Measurements from ENCODE around the gene TMED4. TPM values are rescaled to one million over a fixed set of nuclear protein-coding genes. Genes with fewer than 3 reads are reported as not detected.
A peak's percentile ranks its signal among the peaks of the same experiment; 100 is the strongest.

The TMED4 gene
- polyA plus RNA-seq, 1 donor from 2014 or later, result 59.9 TPM

- Mint-ChIP-seq H3K9me3 (no peaks in the 10 kb centered on the region), H3K27me3 (peaks cover 9% of the 10 kb centered on the region), H3K4me3 (no peak overlapping the region), H3K4me1 (peaks cover 0 to under 1% (median 0%) of the 10 kb centered on the region in 3 donors), H3K36me3 (peaks cover 3% of the 10 kb centered on the region), H3K27ac (no peak overlapping the region)
Measured at GRCh38 chr7:44595934-44596635, 14.1 kb upstream of the TMED4 start.

GRCh38 chr7:44590910-44591309 is 8.9 kb upstream of the TMED4 start:
- H3K4me3 Mint-ChIP-seq, result no peak overlapping the region
- H3K36me3 Mint-ChIP-seq, result no peaks in the 10 kb centered on the region
- peaks cover 0 to 6% (median 6%) of the 10 kb centered on the region in 3 donors for H3K4me1 Mint-ChIP-seq
- no peak overlapping the region for H3K27ac Mint-ChIP-seq
- H3K9me3 Mint-ChIP-seq, result no peaks in the 10 kb centered on the region
- H3K27me3 Mint-ChIP-seq, result peaks cover 3% of the 10 kb centered on the region

DNA sequence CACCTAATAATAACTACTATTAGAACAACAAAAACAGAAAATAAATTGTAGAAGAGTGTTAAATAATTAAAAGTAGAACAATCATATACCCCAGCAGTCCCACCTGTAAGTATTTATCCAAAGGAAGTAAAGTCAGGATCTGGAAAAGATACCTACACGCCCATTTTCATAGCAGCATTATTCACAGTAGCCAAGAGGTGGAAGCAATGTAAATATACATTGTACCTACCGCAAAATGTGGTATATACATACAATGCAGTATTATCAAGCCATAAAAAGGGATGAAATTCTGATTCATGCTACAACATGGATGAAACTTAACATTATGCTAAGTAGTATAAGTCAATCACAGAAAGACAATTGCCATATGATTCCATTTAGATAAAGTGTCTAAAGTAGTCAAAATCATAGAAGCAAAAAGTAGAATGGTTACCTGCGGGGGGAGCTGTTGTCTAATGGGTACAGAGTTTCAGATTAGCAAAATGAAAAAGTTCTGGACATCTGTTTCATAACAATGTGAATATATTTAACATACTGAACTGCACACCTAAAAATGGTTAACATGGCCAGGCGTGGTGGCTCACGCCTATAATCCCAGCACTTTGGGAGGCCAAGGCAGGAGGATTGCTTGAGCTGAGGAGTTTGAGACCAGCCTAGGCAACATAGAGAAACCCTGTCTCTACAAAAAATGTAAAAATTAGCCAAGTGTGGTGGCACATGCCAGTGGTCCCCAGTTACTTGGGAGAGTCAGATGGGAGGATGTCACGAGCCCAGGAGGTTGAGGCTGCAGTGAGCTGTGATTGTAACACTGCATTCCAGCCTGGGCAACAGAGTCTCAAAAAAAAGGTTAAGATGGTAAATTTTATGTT is 6.0 kb upstream of the TMED4 start:
- peak overlapping the region in 2 of 3 donors; percentile 2 to 14 for H3K27ac Mint-ChIP-seq
- peaks cover under 1% of the 10 kb centered on the region for H3K27me3 Mint-ChIP-seq
- H3K4me3 Mint-ChIP-seq, result peak overlapping the region in 1 of 4 donors; percentile 6
- peaks cover 0 to 6% (median 6%) of the 10 kb centered on the region in 3 donors for H3K4me1 Mint-ChIP-seq
- H3K36me3 Mint-ChIP-seq, result no peaks in the 10 kb centered on the region
- H3K9me3 Mint-ChIP-seq, result no peaks in the 10 kb centered on the region

- Mint-ChIP-seq H3K27me3 (no peaks in the 10 kb centered on the region), H3K36me3 (peaks cover 2% of the 10 kb centered on the region), H3K9me3 (no peaks in the 10 kb centered on the region), H3K4me3 (peak overlapping the region; percentile 90 to 98 (median 94)), H3K27ac (peak overlapping the region; percentile 94 to 97 (median 95)), H3K4me1 (peaks cover 11 to 30% (median 17%) of the 10 kb centered on the region in 3 donors)
Measured at GRCh38 chr7:44583146-44583865, 1.3 kb upstream of the TMED4 start.

DNA sequence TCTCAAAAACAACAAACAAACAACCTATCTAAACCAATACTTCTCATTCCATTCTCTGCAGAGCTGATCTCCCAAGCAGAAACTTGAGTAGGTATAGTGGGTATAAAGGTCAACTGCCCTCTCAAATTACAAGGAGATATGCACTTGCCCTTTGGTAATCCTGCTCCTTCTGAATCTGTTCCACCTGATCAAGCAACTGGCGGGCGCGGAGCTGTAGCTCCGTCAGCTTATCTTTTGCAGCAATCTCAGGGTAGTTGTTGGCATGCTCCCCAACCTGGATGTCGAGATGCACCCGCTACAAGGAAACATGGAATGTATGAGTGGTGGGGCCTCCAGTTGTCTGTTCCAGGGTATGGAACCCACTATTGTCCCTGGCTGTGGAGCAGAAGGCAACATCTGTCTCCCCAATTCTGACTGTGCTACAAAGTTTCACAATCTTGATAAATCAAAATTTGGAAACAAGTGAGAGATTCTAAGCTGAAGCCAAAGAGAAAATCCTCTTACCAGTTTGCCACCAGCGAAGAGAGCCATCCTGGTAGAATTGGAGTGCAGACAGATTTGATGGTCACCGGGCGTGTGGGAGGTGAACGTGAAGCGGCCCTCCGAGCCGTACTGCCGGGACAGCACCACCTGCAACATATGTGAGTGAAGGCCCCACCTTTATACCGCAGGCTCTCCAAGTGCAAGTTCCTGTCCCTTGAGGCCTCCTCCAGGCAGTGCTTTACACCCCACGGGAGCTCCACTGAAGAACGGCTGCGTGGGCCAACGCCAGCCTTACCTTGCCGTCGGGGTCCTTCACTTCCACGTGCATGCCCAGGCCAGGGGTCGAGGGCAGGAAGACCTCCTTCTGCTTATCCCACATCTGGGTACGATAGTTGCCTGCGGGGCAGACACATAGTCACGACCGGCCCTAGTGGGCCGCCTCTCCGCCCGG is 819 bp downstream of the TMED4 start:
- H3K4me3 Mint-ChIP-seq, result peak overlapping the region; percentile 90 to 98 (median 94)
- H3K36me3 Mint-ChIP-seq, result peaks cover 2% of the 10 kb centered on the region
- no peaks in the 10 kb centered on the region for H3K9me3 Mint-ChIP-seq
- H3K4me1 Mint-ChIP-seq, result peaks cover 11 to 24% (median 13%) of the 10 kb centered on the region in 3 donors
- peak overlapping the region; percentile 94 to 97 (median 95) for H3K27ac Mint-ChIP-seq
- no peaks in the 10 kb centered on the region for H3K27me3 Mint-ChIP-seq

GRCh38 chr7:44576228-44576627 is 5.8 kb downstream of the TMED4 start:
- H3K27ac Mint-ChIP-seq, result peak overlapping the region; percentile 45 to 56 (median 48)
- H3K4me3 Mint-ChIP-seq, result peak overlapping the region in 3 of 4 donors; percentile 27 to 99 (median 67)
- peaks cover 3% of the 10 kb centered on the region for H3K36me3 Mint-ChIP-seq
- H3K9me3 Mint-ChIP-seq, result no peaks in the 10 kb centered on the region
- H3K4me1 Mint-ChIP-seq, result peaks cover 27 to 31% (median 29%) of the 10 kb centered on the region in 3 donors
- H3K27me3 Mint-ChIP-seq, result no peaks in the 10 kb centered on the region

DNA sequence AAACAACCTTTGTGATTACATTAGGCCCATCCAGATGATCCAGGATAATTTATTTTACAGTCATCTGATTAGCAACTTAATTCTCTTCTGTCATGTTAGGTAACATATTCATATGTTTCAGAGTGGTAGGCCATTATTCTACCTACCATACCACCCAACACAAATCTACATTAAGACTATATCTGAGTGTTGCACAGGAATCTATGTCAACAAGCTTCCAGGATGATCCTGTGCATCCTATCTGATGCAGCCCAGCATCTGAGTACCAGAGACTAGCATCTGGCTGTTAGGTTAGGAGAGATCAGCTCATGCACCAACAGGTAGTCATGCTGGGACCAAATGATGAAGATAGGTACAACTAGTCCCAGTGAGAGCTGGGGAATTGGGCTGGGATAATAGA is 7.0 kb downstream of the TMED4 start:
- peak overlapping the region; percentile 87 to 96 (median 96) for H3K27ac Mint-ChIP-seq
- H3K27me3 Mint-ChIP-seq, result no peaks in the 10 kb centered on the region
- no peaks in the 10 kb centered on the region for H3K9me3 Mint-ChIP-seq
- H3K36me3 Mint-ChIP-seq, result peaks cover 3% of the 10 kb centered on the region
- peak overlapping the region; percentile 90 to 99 (median 98) for H3K4me3 Mint-ChIP-seq
- H3K4me1 Mint-ChIP-seq, result peaks cover 21 to 26% (median 21%) of the 10 kb centered on the region in 3 donors

- Mint-ChIP-seq H3K36me3 (peaks cover 1% of the 10 kb centered on the region), H3K9me3 (no peaks in the 10 kb centered on the region), H3K27me3 (no peaks in the 10 kb centered on the region), H3K27ac (peak overlapping the region; percentile 96 to 99 (median 96)), H3K4me1 (peaks cover 15 to 24% (median 18%) of the 10 kb centered on the region in 3 donors), H3K4me3 (peak overlapping the region; percentile 90 to 99 (median 98))
Measured at GRCh38 chr7:44574287-44574872, 7.7 kb downstream of the TMED4 start.

- Mint-ChIP-seq H3K27me3 (no peaks in the 10 kb centered on the region), H3K4me1 (peaks cover 10 to 24% (median 18%) of the 10 kb centered on the region in 3 donors), H3K4me3 (peak within 1 kb of the TSS; percentile 90 to 99 (median 98)), H3K36me3 (peaks cover 1% of the 10 kb centered on the region), H3K9me3 (no peaks in the 10 kb centered on the region), H3K27ac (peak within 1 kb of the TSS; percentile 96 to 99 (median 96))
Measured at GRCh38 chr7:44573464-44574286, 8.4 kb downstream of the TMED4 start, which contains the start of gene DDX56. Gene DDX56 (minus strand): TSS chr7:44573908. CDS start chr7:44573895, 13 bp downstream.

DNA sequence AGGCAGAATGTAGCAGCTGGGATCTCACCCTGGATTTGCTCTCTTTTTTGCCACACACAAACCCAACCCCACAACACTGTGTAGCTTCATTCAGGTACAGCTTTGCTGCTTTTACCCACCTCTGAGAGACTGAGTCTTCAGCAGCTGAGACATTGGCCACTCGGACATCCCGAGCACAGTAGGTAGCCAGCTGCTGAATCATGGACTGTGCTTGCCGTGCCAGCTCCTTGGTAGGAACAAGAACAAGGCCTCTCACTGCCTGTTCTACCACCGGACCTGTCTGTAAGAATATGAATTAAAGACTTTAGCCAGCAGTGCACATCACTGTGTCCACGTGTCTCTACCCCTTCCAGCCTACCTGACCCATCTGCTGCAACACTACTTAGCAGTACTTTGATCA is 9.3 kb downstream of the TMED4 start:
- H3K4me1 Mint-ChIP-seq, result peaks cover 10 to 24% (median 18%) of the 10 kb centered on the region in 3 donors
- no peaks in the 10 kb centered on the region for H3K27me3 Mint-ChIP-seq
- H3K27ac Mint-ChIP-seq, result peak overlapping the region; percentile 96 to 99 (median 96)
- peak overlapping the region; percentile 90 to 99 (median 98) for H3K4me3 Mint-ChIP-seq
- peaks cover 1% of the 10 kb centered on the region for H3K36me3 Mint-ChIP-seq
- no peaks in the 10 kb centered on the region for H3K9me3 Mint-ChIP-seq

DNA sequence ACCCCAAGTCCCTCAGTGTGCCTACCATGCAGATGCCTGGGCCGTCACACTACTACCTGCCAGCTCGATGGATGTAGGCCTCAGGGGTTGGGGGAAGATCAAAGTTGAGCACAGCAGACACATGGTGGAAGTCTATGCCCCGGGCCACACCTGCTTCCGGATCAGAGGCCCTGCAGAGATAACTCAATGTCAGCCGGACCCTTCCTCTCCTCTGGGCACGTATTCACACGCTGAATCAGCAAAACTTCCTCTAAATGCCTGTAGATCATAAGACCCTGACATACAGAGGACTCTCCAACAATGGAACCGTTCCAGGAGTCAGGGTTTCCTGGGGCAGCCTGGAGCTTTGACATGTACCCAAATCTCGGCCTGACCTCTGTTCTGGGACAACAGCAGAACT is 12.1 kb downstream of the TMED4 start:
- H3K9me3 Mint-ChIP-seq, result no peaks in the 10 kb centered on the region
- H3K27ac Mint-ChIP-seq, result no peak overlapping the region
- H3K4me1 Mint-ChIP-seq, result peaks cover 15 to 18% (median 16%) of the 10 kb centered on the region in 3 donors
- H3K27me3 Mint-ChIP-seq, result no peaks in the 10 kb centered on the region
- H3K36me3 Mint-ChIP-seq, result peaks cover 1% of the 10 kb centered on the region
- H3K4me3 Mint-ChIP-seq, result no peak overlapping the region

DNA sequence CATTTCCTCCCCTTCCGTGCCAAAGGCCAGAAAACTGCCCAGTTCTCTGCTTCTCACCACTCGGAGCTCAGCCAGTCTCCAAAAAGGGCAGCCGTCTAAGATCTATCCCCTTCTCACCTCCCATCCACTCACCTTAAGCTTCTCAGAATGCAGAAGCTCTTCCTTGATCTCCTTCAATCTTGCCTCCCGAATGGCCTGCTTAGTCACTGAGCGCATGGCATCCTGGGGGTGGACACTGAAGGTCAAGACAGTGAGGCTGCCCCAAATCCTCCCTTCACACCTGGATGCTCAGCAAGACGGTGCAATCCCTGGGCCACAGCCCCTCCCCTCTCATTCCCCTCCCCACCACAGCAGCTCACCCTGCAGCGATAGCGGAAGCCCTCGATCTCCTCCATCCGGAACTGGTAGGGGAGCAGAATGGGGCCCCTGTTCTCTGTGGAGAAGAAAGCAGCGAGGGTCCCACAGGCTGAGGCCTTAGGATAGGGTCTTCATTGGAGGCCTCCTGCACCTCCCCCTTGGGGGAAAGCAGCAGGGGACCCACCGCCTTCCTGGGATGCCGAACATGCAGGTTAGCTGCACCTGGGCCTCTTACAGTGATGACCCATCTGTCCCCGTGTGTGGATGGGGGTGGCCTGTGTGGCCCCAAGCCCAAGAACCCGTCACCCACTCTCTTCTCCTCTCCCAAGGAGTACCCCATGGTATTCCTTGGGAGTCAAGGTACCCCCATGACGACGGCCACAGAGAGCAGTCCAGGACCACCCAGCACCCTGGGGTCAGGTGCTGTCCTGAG is 13.1 kb downstream of the TMED4 start:
- Mint-ChIP-seq H3K4me1 (peaks cover 9 to 12% (median 12%) of the 10 kb centered on the region in 3 donors), H3K27me3 (no peaks in the 10 kb centered on the region), H3K36me3 (peaks cover 1% of the 10 kb centered on the region), H3K9me3 (no peaks in the 10 kb centered on the region), H3K4me3 (peak overlapping the region in 1 of 4 donors; percentile 54), H3K27ac (no peak overlapping the region)
